ENCODE measurements around the gene SNAPIN.

DNA sequence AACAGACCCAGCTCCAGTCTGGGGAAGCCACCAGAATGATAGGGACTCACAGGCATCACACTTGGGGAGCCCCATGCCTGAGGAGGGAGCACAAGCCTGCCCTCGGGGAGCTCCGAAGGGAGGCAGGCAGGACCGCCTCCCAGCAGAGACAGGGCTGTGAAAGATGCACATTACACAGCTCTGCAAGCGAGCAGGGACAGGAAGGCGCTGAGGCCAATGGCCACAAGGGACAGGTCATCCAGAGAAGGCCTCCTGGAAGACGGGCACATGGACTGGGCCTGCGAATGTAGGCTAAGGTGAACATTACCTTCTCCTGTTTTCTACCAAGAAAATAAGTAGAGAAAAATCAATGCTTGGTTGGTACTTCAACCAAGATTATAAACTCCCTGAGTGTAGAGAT lies 24.2 kb downstream of the SNAPIN start:
- TF ChIP-seq, protein P1, sequence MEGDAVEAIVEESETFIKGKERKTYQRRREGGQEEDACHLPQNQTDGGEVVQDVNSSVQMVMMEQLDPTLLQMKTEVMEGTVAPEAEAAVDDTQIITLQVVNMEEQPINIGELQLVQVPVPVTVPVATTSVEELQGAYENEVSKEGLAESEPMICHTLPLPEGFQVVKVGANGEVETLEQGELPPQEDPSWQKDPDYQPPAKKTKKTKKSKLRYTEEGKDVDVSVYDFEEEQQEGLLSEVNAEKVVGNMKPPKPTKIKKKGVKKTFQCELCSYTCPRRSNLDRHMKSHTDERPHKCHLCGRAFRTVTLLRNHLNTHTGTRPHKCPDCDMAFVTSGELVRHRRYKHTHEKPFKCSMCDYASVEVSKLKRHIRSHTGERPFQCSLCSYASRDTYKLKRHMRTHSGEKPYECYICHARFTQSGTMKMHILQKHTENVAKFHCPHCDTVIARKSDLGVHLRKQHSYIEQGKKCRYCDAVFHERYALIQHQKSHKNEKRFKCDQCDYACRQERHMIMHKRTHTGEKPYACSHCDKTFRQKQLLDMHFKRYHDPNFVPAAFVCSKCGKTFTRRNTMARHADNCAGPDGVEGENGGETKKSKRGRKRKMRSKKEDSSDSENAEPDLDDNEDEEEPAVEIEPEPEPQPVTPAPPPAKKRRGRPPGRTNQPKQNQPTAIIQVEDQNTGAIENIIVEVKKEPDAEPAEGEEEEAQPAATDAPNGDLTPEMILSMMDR (conservative IDR thresholded peaks at IDR 0.05; ENCODE audit: low read depth, low read length) = no peak
- no peak for TF ChIP-seq EZH2phosphoT487 (IDR thresholded peaks at IDR 0.05; ENCODE audit: borderline replicate concordance, low read length)
- TF ChIP-seq EZH2 (IDR thresholded peaks at IDR 0.05; ENCODE audit: low read length, unreplicated experiment) = no peak

Measured in PC-3 (cell line).